Measurements from ENCODE around the gene GPR141. TPM values are rescaled to one million over a fixed set of nuclear protein-coding genes. Genes with fewer than 3 reads are reported as not detected.

GPR141 gene
- 1 to 10 TPM in 2 of 4 donors, under 1 TPM in 2; 0.65 to 4.9 (median 1.1) TPM for total RNA-seq

DNA sequence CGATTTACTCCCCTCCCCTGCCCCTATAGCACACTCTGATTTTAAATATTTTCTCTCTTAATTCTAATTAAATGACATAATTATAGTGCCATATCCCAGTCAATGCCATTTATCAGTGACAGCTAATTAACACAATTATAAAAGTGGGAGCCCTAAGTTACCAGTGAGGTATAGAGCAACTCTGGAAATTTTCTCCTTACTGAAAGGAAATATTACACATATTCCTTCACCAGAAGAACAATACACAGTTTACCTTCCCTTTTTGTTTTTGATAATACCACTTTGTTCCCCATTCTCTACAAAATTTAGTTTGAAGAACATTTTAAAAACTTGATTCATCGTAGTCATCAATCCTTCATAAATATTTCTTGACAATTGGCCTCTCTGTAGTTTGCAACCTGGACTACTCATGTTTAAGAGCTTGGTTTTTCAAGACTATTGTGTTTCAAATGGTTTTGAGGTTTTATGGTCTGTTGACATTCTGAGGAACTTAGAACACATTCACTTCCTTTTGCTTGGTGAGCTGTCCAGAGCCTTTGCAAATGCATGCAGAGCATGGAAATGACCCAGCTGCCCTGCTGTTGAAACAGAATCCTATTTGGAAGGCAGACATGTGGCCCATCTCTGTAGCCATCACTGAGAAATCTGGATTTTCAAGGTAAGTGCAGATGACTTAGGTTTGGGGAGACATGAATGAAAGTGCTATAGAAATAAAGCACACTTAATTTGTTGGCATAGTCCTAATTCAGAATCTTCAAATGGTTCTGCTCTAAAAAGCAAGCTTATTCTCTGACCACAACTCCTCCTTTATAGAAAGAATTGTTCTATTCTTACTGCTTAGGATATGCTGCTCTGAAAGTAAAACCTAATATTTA is at the start of gene GPR141:
Gene GPR141, plus strand, starts transcription at position 521 of the 875 bp plus-strand sequence. CDS start 56,628 bp downstream, outside the sequence.
- DNase-seq (ENCODE audit: low spot score) (no peak), ATAC-seq (ENCODE audit: low FRiP score) (no peak)
- no peak for TF ChIP-seq CTCF (IDR thresholded peaks at IDR 0.05)

DNA sequence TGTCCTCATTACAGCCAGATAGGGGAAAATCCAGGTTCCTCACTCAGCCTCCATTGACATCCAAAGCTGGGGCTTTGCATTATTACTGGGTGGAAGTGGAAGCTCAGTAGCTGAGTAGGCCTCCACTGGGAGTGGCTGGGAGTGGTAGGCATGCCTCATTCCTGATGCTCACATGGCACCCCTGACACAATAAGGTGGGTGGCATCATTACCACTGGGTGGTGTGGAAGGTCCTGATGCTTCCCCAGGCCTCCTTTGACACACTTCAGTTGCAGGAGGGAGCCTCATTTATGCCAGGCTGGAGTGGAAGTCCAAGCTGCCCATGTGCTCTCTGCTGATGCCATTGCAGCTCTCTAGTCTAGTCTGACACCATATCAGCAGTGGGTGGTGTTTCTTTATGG is 48.2 kb upstream of the GPR141 start:
- no peak for ATAC-seq (ENCODE audit: low FRiP score)
- no peak for TF ChIP-seq CTCF (IDR thresholded peaks at IDR 0.05)

GRCh38 chr7:37642028-37642540 is 41.5 kb upstream of the GPR141 start:
- DNase-seq (ENCODE audit: low spot score) (no peak), ATAC-seq (ENCODE audit: low FRiP score) (no peak)
- TF ChIP-seq CTCF (IDR thresholded peaks at IDR 0.05) = no peak

More for the DNA sequence above, 48.2 kb upstream of the GPR141 start:
- no peak for DNase-seq (ENCODE audit: low spot score)

GRCh38 chr7:37643876-37644275 is 39.7 kb upstream of the GPR141 start:
- ATAC-seq (ENCODE audit: low FRiP score) = no peak
- DNase-seq (ENCODE audit: low spot score) = no peak
- TF ChIP-seq CTCF (IDR thresholded peaks at IDR 0.05) = no peak

DNA sequence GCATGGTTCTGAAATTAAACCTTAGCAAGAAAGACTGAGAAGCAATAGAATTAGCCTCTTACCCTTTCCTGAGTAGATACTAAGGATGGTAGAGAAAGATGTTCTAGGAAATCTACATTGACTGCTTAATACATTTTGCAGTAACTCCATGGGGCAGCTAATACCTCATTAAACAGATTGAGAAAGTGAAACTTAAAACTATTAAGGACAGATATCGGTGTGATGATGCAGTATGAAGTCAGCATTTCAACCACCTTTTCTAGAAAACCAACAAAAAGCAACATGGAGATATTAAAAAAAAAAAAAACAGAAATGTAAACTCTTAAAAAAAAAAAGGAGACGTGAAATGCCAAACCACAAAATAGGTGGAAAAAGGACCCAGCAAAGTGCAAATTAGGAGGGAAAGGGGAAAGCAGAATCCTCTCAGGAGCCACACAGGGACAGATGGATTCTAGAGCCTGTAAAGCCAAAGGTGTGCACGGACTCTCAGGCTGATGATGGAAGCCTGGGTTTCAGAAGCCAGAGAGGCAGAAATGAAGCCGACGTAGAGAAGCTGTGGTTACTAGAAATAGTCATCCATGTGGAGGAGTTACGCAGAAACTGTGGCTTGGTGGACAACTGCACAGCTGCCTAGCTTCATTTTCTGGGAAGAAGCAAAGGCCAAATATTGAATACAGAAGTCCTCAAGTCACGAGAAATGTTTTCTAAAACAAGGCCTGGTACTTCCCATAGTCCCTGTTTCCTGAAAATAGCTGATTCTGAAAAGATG is 38.1 kb upstream of the GPR141 start:
- no peak for TF ChIP-seq CTCF (IDR thresholded peaks at IDR 0.05)
- ATAC-seq (ENCODE audit: low FRiP score) (no peak), DNase-seq (ENCODE audit: low spot score) (no peak)

GRCh38 chr7:37656913-37657530 is 26.5 kb upstream of the GPR141 start:
- no peak for DNase-seq (ENCODE audit: low spot score)
- ATAC-seq (ENCODE audit: low FRiP score) = no peak
- TF ChIP-seq CTCF (IDR thresholded peaks at IDR 0.05) = no peak

Data from omental fat pad (tissue), 4 donors.